AG04449 (cell line): ENCODE measurements around the gene TMC6.

Experiments used
- CTCF ChIA-PET: fragments of 350-600 bp; formaldehyde crosslinking; extraction: SDS; loops from one replicate; lab custom pipeline; 2021; ENCODE audit warnings: antibody characterized with exemption; lab: Yijun Ruan, JAX
- POLR2A ChIA-PET: fragments of 400-600, 350-600 bp; formaldehyde crosslinking; extraction: SDS; loops from one replicate; lab custom pipeline; 2020; ENCODE audit warnings: antibody characterized with exemption, inconsistent platforms; lab: Yijun Ruan, JAX
- DNase-seq: peaks from one replicate; pipeline ENCODE4 v3.0.0-alpha.2; 2010; ENCODE audit warnings: low read depth, low spot score
- H3K4me3 ChIP-seq: 2 replicates; pipeline ENCODE4 v1.5.1; 2011; ENCODE audit warnings: low read depth, mild to moderate bottlenecking, control low read depth, low read length
- CTCF ChIP-seq: IDR thresholded peaks from one replicate; pipeline ENCODE4 v1.5.1; 2011; ENCODE audit warnings: mild to moderate bottlenecking, moderate library complexity, low read length, control low read depth, inconsistent platforms; ENCODE audit not compliant: insufficient read depth; ENCODE audit errors: missing control alignments

TMC6 gene

DNA sequence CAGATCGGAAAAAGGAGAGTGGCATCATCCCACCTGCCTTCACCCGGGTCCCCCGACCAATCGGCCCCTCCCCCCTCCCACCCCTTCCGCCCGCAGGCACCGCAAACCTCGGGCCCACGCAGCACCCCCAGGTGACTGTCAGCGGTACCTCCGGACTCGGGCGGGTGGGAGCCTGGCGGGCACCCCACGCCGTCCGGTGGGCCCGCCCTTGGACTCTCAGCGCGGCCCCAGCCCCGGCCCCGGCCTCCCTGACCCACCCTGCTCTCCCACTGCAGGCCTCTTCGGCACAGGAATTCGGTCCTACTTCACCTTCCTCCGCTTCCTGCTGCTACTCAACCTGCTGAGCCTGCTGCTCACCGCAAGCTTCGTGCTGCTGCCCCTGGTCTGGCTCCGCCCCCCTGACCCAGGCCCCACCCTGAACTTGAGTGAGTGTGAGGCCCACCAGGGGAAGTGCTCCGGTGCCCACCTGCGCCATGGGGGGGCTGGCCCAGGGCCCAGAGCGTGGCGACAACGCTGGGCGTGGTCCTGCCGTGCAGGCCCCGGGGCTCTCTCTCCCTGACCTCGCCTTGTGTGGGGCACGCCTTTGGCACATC lies 3.6 kb upstream of the TMC6 start:
- H3K4me3 ChIP-seq, result no peak overlapping the region
- CTCF ChIA-PET, result interaction anchor here (3.6 kb wide), 1 partner anchor 18 kb away, joined by 13 read pairs; no protein-coding TSS in a partner anchor
- POLR2A ChIA-PET, result no interaction called here
- no peak for DNase-seq
- no peak for TF ChIP-seq CTCF

GRCh38 chr17:78131172-78132083 lies 2.9 kb upstream of the TMC6 start:
- no peak overlapping the region for H3K4me3 ChIP-seq
- DNase-seq, result no peak
- ChIA-PET POLR2A (no interaction called here), CTCF (interaction anchor here (3.6 kb wide), 1 partner anchor 18 kb away, joined by 13 read pairs; no protein-coding TSS in a partner anchor)
- no peak for TF ChIP-seq CTCF

DNA sequence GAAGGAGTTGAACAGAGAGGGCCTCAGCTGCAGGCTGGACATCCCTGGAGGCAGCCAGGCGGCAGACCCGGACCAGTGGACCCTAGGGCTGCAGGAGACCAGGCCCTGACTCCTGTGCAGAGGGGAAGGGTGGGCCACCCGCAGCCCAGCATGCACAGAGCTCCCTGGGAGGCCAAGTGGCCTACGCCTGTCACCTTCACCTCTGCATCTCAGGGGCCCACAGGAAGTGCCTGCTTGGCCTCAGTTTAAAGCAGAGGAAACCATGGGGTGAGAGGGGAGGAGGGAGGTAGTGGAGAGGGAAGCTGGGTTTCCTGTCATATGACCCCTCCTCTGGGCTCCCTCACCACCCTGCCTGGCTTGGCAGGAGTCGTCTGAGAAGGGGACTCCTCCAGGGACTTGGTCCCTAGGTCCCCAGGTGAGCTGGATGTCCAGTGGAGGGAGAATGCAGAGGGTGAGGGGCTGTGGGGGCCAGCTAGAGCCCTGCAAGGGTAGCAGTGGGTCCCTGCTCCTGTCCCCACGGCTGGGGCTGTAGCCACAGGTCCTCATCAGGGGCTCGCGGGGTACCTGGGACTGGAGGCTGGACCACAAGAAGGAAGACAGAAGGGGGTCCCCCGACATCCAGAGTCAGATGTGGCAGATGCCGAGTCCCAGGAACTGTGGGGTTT lies 2.0 kb upstream of the TMC6 start, which contains the start of gene TMC8:
Gene TMC8 (plus strand): TSS at position 335 of the 665 bp plus-strand sequence. CDS start 818 bp downstream, outside the sequence.
- H3K4me3 ChIP-seq, result no peak within 1 kb of the TSS
- CTCF ChIA-PET, result interaction anchor here (0.8 to 3.6 kb wide), 4 partner anchors 17 to 111 kb away, joined by 3 to 13 read pairs (median 4); no protein-coding TSS in a partner anchor

DNA sequence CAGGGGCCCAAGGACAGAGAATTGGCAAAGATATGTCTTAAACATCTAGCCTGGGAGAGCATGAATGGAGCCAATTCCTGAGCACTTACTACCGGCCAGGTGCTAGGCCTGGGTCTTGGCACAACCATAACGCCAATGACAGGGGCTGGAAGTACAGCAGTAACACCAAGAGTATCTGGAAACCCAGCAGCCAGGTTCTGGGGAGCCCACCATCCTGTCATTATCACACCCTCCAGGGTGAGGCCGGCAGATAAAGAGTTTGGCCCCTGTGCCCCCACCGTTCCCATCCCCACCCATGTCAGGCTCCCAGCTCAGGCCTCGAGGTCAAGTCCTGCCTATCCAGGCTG lies 1.5 kb upstream of the TMC6 start:
- ChIA-PET POLR2A (no interaction called here), CTCF (interaction anchor here (0.8 to 3.6 kb wide), 4 partner anchors 16 to 111 kb away, joined by 3 to 13 read pairs (median 4); no protein-coding TSS in a partner anchor)
- no peak for TF ChIP-seq CTCF
- no peak overlapping the region for H3K4me3 ChIP-seq
- DNase-seq, result no peak

More for the DNA sequence above, 2.0 kb upstream of the TMC6 start, which contains the start of gene TMC8:
- TF ChIP-seq CTCF, result no peak
- POLR2A ChIA-PET, result no interaction called here
- DNase-seq, result no peak

DNA sequence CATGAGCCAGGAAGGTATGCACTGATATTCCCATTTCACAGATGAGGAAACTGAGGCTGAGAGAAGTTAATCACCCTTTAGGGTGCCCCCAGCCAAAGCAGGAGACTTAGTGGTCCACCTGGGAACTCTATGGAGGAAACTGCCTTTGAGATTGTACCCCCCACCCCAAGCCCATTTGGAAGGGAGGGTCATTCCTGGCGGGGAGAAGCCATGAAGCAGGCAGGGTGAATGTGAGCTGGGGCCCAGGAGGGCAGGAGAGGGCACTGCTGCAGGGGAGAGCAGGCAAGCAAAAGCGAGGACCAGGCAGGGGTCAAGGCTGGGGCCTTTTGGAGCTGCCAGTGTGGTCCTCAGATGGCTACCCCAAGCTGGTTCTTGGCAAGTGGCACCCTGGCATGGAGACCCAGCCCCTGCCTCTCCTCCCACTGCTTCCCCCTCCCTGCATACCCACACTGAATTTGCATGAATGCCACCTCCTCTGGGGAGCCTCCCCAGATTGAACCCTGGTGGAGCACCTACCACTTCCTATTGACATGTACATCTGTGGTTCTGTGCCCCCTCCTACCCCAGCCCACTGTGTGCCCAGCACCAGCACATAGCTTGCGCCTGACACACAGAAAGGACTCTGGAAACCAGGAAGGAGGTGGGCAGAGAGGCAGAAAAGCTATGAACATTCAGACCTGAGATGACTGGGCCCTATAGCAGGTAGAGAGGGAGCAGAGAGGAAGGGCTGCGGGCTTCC lies 965 bp upstream of the TMC6 start:
- POLR2A ChIA-PET, result no interaction called here
- no peak overlapping the region for H3K4me3 ChIP-seq
- no peak for TF ChIP-seq CTCF
- DNase-seq, result no peak
- CTCF ChIA-PET, result interaction anchor here (0.8 to 3.6 kb wide), 4 partner anchors 16 to 110 kb away, joined by 3 to 13 read pairs (median 4); no protein-coding TSS in a partner anchor
